ENCODE results near the gene DIS3. TPM values are rescaled to one million over a fixed set of nuclear protein-coding genes. Genes with fewer than 3 reads are reported as not detected.
"Not testable (repeated sequence)": the region's sequence is repeated elsewhere in the genome, so short reads cannot be mapped to it uniquely, and the experiment has no call there.

DIS3 gene
- total RNA-seq, 1 experiment from 2014 or later = 37.6 TPM

DNA sequence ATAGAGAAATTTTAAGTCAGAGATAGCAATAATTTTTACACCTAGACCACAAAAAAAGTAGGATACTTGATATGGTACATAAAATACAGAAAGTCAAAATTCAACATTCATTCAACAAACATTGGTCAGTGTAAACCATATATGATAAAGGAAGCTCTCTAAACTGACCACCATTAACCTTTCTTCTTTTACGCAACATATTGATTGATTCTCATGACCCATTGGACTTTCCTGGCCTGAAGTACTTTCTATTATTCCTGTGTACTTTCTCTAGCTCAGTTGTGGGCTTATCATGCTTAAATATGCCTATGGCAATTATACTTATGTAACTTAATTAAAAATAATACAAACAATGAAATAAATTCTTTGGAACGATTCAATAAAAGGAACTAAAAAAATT lies 10.9 kb upstream of the DIS3 start:
- TF ChIP-seq, protein P1, sequence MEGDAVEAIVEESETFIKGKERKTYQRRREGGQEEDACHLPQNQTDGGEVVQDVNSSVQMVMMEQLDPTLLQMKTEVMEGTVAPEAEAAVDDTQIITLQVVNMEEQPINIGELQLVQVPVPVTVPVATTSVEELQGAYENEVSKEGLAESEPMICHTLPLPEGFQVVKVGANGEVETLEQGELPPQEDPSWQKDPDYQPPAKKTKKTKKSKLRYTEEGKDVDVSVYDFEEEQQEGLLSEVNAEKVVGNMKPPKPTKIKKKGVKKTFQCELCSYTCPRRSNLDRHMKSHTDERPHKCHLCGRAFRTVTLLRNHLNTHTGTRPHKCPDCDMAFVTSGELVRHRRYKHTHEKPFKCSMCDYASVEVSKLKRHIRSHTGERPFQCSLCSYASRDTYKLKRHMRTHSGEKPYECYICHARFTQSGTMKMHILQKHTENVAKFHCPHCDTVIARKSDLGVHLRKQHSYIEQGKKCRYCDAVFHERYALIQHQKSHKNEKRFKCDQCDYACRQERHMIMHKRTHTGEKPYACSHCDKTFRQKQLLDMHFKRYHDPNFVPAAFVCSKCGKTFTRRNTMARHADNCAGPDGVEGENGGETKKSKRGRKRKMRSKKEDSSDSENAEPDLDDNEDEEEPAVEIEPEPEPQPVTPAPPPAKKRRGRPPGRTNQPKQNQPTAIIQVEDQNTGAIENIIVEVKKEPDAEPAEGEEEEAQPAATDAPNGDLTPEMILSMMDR (IDR thresholded peaks at IDR 0.05; ENCODE audit: insufficient read depth in 1 of 2, low read depth in 1 of 2, low read length in 1 of 2, severe bottlenecking in 1 of 2, unreplicated experiment in 1 of 2) = no peak
- intact Hi-C loops (cut with micrococcal nuclease; ENCODE audit: unreplicated experiment) = no loop called here
- Mint-ChIP-seq H3K36me3 (ENCODE audit: insufficient read depth, unreplicated experiment) (peaks cover 13% of the 10 kb centered on the region), H3K4me3 (ENCODE audit: unreplicated experiment) (no peak overlapping the region), H3K4me1 (ENCODE audit: low read depth, unreplicated experiment) (peaks cover 7% of the 10 kb centered on the region), H3K27me3 (ENCODE audit: insufficient read depth, unreplicated experiment) (no peaks in the 10 kb centered on the region), H3K27ac (ENCODE audit: unreplicated experiment) (no peak overlapping the region), H3K9me3 (ENCODE audit: unreplicated experiment) (no peaks in the 10 kb centered on the region)
- DNase-seq = no peak
- no peaks in the 10 kb centered on the region for H3K27me3 ChIP-seq (replicated peaks; ENCODE audit: control insufficient read depth, insufficient read depth, low read length)
- POLR2A ChIA-PET = no interaction called here
- no peaks in the 10 kb centered on the region for H3K4me1 ChIP-seq
- CTCF ChIA-PET = interaction anchor here (0.5 kb wide), 1 partner anchor 476 kb away, joined by 4 read pairs; no protein-coding TSS in a partner anchor
- H3K36me3 ChIP-seq (ENCODE audit: control insufficient read depth, insufficient read depth, low read length) = no peaks in the 10 kb centered on the region
- H3K9me3 ChIP-seq = no peaks in the 10 kb centered on the region
- H3K4me3 ChIP-seq (ENCODE audit: low read depth, low read length) = no peak overlapping the region
- BruUV-seq (replicated peaks) = no TSS peak

- Mint-ChIP-seq H3K27me3 (ENCODE audit: insufficient read depth, unreplicated experiment) (no peaks in the 10 kb centered on the region), H3K4me3 (ENCODE audit: unreplicated experiment) (no peak overlapping the region), H3K4me1 (ENCODE audit: low read depth, unreplicated experiment) (peaks cover 7% of the 10 kb centered on the region), H3K27ac (ENCODE audit: unreplicated experiment) (no peak overlapping the region), H3K9me3 (ENCODE audit: unreplicated experiment) (no peaks in the 10 kb centered on the region), H3K36me3 (ENCODE audit: insufficient read depth, unreplicated experiment) (peaks cover 16% of the 10 kb centered on the region)
- ChIA-PET POLR2A (interaction anchor here (0.6 kb wide), 1 partner anchor 888 kb away, joined by 3 read pairs; no protein-coding TSS in a partner anchor), CTCF (no interaction called here)
- TF ChIP-seq, protein P1 (IDR thresholded peaks at IDR 0.05; ENCODE audit: insufficient read depth in 1 of 2, low read depth in 1 of 2, low read length in 1 of 2, severe bottlenecking in 1 of 2, unreplicated experiment in 1 of 2) = no peak
- no peaks in the 10 kb centered on the region for H3K4me1 ChIP-seq
- no peaks in the 10 kb centered on the region for H3K27me3 ChIP-seq (replicated peaks; ENCODE audit: control insufficient read depth, insufficient read depth, low read length)
- BruUV-seq (replicated peaks) = no TSS peak
- intact Hi-C loops (cut with micrococcal nuclease; ENCODE audit: unreplicated experiment) = no loop called here
- no peak overlapping the region for H3K4me3 ChIP-seq (ENCODE audit: low read depth, low read length)
- H3K9me3 ChIP-seq = no peaks in the 10 kb centered on the region
- no peak for DNase-seq
- no peaks in the 10 kb centered on the region for H3K36me3 ChIP-seq (ENCODE audit: control insufficient read depth, insufficient read depth, low read length)
Observed at GRCh38 chr13:72788831-72789230, 7.1 kb upstream of the DIS3 start.

DNA sequence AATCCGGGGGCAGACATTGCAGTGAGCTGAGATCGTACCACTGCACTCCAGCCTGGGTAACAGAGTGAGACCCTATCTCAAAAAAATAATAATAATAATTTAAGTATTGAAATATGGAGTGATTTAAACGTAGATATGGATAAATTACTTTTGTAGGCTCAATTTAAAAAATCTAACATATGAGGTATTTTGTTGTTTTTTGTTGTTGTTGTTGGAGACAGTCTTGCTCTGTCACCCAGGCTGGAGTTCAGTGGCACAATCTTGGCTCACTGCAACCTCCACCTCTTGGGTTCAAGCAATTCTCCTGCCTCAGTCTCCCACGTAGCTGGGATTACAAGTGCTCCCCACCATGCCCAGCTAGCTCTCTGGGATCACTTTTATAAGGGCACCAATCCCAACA lies 3.0 kb upstream of the DIS3 start:
- H3K4me1 Mint-ChIP-seq (ENCODE audit: low read depth, unreplicated experiment); H3K4me3 Mint-ChIP-seq (ENCODE audit: unreplicated experiment); H3K4me1 ChIP-seq; CTCF ChIA-PET; H3K27me3 ChIP-seq (replicated peaks; ENCODE audit: control insufficient read depth, insufficient read depth, low read length); H3K27me3 Mint-ChIP-seq (ENCODE audit: insufficient read depth, unreplicated experiment); H3K36me3 ChIP-seq (ENCODE audit: control insufficient read depth, insufficient read depth, low read length); H3K9me3 Mint-ChIP-seq (ENCODE audit: unreplicated experiment); H3K9me3 ChIP-seq; H3K4me3 ChIP-seq (ENCODE audit: low read depth, low read length); DNase-seq; POLR2A ChIA-PET; BruUV-seq (replicated peaks); H3K27ac Mint-ChIP-seq (ENCODE audit: unreplicated experiment); intact Hi-C loops (cut with micrococcal nuclease; ENCODE audit: unreplicated experiment): not testable (repeated sequence)
- peaks cover 23% of the 10 kb centered on the region for H3K36me3 Mint-ChIP-seq (ENCODE audit: insufficient read depth, unreplicated experiment)

DNA sequence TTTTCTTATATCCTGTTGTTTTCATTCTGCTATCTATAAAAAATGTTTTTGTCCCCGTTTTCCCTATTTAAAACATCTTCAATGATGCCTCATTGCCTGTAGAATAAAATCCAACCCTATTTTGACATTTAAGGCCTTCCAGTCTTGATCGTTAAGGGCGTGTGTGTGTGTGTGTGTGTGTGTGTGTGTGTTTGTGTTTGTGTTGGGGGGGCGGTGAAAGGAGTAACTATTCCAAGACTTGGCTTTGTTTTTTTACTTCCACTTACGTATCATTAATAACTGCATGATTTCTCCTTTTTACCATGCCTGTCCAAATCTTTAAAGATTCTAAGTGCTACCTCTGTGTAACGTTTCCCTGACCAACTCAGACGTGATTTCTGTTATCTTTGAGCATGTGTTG lies 1.0 kb upstream of the DIS3 start:
- intact Hi-C loops (cut with micrococcal nuclease; ENCODE audit: unreplicated experiment) = loop anchor here (1.0 kb wide), 1 partner anchor 55 kb away; the partner anchor contains the start of genes BORA and MZT1
- CTCF ChIA-PET = no interaction called here
- DNase-seq = no peak

More for the DNA sequence above, 1.0 kb upstream of the DIS3 start:
- Histone ChIP-seq H3K9me3 (no peaks in the 10 kb centered on the region), H3K36me3 (ENCODE audit: control insufficient read depth, insufficient read depth, low read length) (no peaks in the 10 kb centered on the region), H3K4me1 (peaks cover 8% of the 10 kb centered on the region), H3K4me3 (ENCODE audit: low read depth, low read length) (peak overlapping the region; percentile 98), H3K27me3 (replicated peaks; ENCODE audit: control insufficient read depth, insufficient read depth, low read length) (no peaks in the 10 kb centered on the region)
- Mint-ChIP-seq H3K27ac (ENCODE audit: unreplicated experiment) (peak overlapping the region; percentile 99), H3K4me1 (ENCODE audit: low read depth, unreplicated experiment) (no peaks in the 10 kb centered on the region), H3K27me3 (ENCODE audit: insufficient read depth, unreplicated experiment) (no peaks in the 10 kb centered on the region), H3K9me3 (ENCODE audit: unreplicated experiment) (no peaks in the 10 kb centered on the region), H3K36me3 (ENCODE audit: insufficient read depth, unreplicated experiment) (peaks cover 36% of the 10 kb centered on the region), H3K4me3 (ENCODE audit: unreplicated experiment) (peak overlapping the region; percentile 98)
- TF ChIP-seq, protein P1 (IDR thresholded peaks at IDR 0.05; ENCODE audit: insufficient read depth in 1 of 2, low read depth in 1 of 2, low read length in 1 of 2, severe bottlenecking in 1 of 2, unreplicated experiment in 1 of 2) = no peak
- BruUV-seq (replicated peaks) = no TSS peak
- POLR2A ChIA-PET = no interaction called here

Data from Caco-2 (cell line).